ENCODE data around the gene RNPEPL1. TPM values are rescaled to one million over a fixed set of nuclear protein-coding genes. Genes with fewer than 3 reads are reported as not detected.
"Not testable (repeated sequence)": the region's sequence is repeated elsewhere in the genome, so short reads cannot be mapped to it uniquely, and the experiment has no call there.

Gene RNPEPL1
- total RNA-seq, 4 donors from 2014 or later, result 76.1 to 99.9 (median 78.6) TPM

DNA sequence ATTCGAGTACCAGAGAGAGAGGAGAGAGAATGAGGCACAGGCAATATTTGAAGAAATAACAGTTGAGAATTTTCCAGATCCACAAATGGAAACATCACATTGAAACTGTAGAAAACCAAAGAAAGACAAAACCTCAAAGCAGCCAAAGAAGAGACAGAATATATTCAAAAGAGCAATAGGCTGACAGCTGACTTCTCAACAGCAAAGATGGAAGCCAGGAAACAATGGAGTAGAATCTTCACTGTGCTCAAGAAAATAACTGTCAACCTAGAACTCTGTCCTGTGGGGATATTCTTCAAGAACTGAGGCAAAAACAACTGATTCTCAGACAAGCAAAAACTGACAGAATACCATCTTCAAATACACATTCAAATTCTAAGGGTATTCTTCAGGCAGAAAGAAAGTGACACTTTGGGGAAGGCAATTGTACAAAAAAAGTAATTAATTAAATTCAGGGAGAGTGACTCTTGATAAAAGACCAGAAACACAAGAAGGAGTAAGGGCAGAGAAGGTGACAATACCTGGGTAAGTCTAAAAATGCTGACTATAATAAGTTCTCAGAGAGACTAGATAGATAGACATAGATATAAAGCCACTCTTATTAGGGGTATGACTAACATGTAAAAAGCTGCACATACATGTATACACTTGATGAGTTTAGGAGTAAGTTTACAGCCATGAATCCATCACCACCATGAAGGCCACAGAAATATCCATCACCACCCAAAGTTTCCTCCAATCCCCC, 36.1 kb upstream of the RNPEPL1 start:
- 91 to 97% methylated on average over 1 of the region's 1 CpG for WGBS, 2 donors
- H3K4me3 ChIP-seq (ENCODE audit: low read depth, poor library complexity, severe bottlenecking), result no peak overlapping the region
- no peak for TF ChIP-seq POLR2A (IDR thresholded peaks at IDR 0.05)
- TF ChIP-seq, protein P1, sequence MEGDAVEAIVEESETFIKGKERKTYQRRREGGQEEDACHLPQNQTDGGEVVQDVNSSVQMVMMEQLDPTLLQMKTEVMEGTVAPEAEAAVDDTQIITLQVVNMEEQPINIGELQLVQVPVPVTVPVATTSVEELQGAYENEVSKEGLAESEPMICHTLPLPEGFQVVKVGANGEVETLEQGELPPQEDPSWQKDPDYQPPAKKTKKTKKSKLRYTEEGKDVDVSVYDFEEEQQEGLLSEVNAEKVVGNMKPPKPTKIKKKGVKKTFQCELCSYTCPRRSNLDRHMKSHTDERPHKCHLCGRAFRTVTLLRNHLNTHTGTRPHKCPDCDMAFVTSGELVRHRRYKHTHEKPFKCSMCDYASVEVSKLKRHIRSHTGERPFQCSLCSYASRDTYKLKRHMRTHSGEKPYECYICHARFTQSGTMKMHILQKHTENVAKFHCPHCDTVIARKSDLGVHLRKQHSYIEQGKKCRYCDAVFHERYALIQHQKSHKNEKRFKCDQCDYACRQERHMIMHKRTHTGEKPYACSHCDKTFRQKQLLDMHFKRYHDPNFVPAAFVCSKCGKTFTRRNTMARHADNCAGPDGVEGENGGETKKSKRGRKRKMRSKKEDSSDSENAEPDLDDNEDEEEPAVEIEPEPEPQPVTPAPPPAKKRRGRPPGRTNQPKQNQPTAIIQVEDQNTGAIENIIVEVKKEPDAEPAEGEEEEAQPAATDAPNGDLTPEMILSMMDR (IDR thresholded peaks at IDR 0.05), result no peak
- no peak for DNase-seq (ENCODE audit: low spot score in 2 of 2)
- intact Hi-C loops (cut with DNase I; ENCODE audit: low total_unique reads), result no loop called here

- peak in 1 of 2 donors; percentile 70 for DNase-seq (ENCODE audit: low spot score in 2 of 2)
- TF ChIP-seq POLR2A (IDR thresholded peaks at IDR 0.05), result no peak
- TF ChIP-seq, protein P1 (IDR thresholded peaks at IDR 0.05), result no peak
- 95 to 97% methylated on average over 38 to 40 of the region's 43 CpGs for WGBS, 2 donors
- H3K4me3 ChIP-seq (ENCODE audit: low read depth, poor library complexity, severe bottlenecking), result no peak overlapping the region
- intact Hi-C loops (cut with DNase I; ENCODE audit: low total_unique reads), result no loop called here
Measured at GRCh38 chr2:240538031-240538780, 30.1 kb upstream of the RNPEPL1 start.

DNA sequence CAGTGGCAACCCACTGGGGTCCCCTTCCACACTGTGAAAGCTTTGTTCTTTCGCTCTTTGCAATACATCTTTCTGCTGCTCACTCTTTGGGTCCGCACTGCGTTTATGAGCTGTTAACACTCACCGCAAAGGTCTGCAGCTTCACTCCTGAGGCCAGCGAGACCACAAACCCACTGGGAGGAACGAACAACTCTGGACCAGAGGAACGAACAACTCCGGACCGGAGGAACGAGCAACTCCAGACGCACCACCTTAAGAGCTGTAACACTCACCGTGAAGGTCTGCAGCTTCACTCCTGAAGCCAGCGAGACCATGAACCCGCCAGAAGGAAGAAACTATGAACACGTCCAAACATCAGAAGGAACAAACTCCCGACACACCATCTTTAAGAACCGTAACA, 29.2 kb upstream of the RNPEPL1 start:
- H3K4me3 ChIP-seq (ENCODE audit: low read depth, poor library complexity, severe bottlenecking); intact Hi-C loops (cut with DNase I; ENCODE audit: low total_unique reads): not testable (repeated sequence)
- peak in 1 of 2 donors; percentile 60 for DNase-seq (ENCODE audit: low spot score in 2 of 2)
- 97 to 98% methylated on average over 17 of the region's 17 CpGs for WGBS, 2 donors

DNA sequence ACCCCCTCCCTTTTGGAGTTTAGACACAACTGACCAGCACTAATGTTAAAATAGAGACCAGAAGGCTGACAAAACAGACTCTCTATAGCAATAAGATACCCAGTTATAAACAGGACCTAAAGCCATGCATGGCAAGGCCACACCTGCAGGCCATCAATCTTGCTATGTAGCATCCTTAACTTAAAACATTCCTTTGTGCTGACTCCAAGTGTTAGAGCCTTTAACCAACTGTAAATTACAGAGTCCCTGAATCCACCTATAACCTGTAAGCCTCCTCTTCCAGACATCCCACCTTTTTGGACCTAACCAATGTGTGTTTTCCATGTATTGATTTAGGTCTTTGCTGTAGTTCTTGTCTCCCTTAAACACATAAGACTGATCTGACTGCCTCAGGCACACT, 28.4 kb upstream of the RNPEPL1 start:
- DNase-seq (ENCODE audit: low spot score in 2 of 2), result peak in 1 of 2 donors; percentile 10
- H3K4me3 ChIP-seq (ENCODE audit: low read depth, poor library complexity, severe bottlenecking), result no peak overlapping the region
- intact Hi-C loops (cut with DNase I; ENCODE audit: low total_unique reads), result no loop called here
- no peak for TF ChIP-seq POLR2A (IDR thresholded peaks at IDR 0.05)
- TF ChIP-seq, protein P1 (IDR thresholded peaks at IDR 0.05), result no peak

- 90% methylated on average over 4 of the region's 4 CpGs for WGBS, 2 donors
- intact Hi-C loops (cut with DNase I; ENCODE audit: low total_unique reads), result no loop called here
- no peak for TF ChIP-seq POLR2A (IDR thresholded peaks at IDR 0.05)
- TF ChIP-seq, protein P1 (IDR thresholded peaks at IDR 0.05), result no peak
- H3K4me3 ChIP-seq (ENCODE audit: low read depth, poor library complexity, severe bottlenecking), result no peak overlapping the region
- DNase-seq (ENCODE audit: low spot score in 2 of 2), result no peak
Measured at GRCh38 chr2:240551288-240551687, 17.0 kb upstream of the RNPEPL1 start.

GRCh38 chr2:240551811-240552210, 16.5 kb upstream of the RNPEPL1 start:
- intact Hi-C loops (cut with DNase I; ENCODE audit: low total_unique reads), result no loop called here
- 0 to 47% methylated on average over 1 of the region's 1 CpG for WGBS, 2 donors
- no peak for DNase-seq (ENCODE audit: low spot score in 2 of 2)
- TF ChIP-seq POLR2A (IDR thresholded peaks at IDR 0.05), result no peak
- TF ChIP-seq, protein P1 (IDR thresholded peaks at IDR 0.05), result no peak
- no peak overlapping the region for H3K4me3 ChIP-seq (ENCODE audit: low read depth, poor library complexity, severe bottlenecking)

Data from lower leg skin (tissue), 4 donors.